HepG2 (cell line): ENCODE measurements around the gene LGALS7B. TPM values are rescaled to one million over a fixed set of nuclear protein-coding genes. Genes with fewer than 3 reads are reported as not detected.
A peak's percentile ranks its signal among the peaks of the same experiment; 100 is the strongest.

Experiments used
- ESRRA ChIP-seq: sonication (generic); formaldehyde crosslinking; IDR thresholded peaks from 2 replicates; pipeline ENCODE4 v1.5.1; 2020; ENCODE audit warnings: mild to moderate bottlenecking, low read depth, missing genetic modification reagents
- IKZF1 ChIP-seq: fragments of 450-650 bp; IDR thresholded peaks from 2 replicates; pipeline ENCODE4 v1.7.1; 2016
- MAX ChIP-seq: IDR thresholded peaks from 2 replicates; pipeline ENCODE4 v1.6.1; 2012; ENCODE audit warnings: inconsistent platforms
- RAD51 ChIP-seq: fragments of 450-650 bp; IDR thresholded peaks from 2 replicates; pipeline ENCODE4 v1.6.1; 2016; ENCODE audit warnings: borderline replicate concordance
- REPIN1 ChIP-seq: sonication (generic); formaldehyde crosslinking; IDR thresholded peaks from 2 replicates; pipeline ENCODE4 v1.8.0; 2022; ENCODE audit warnings: missing genetic modification reagents, low read depth, mild to moderate bottlenecking, borderline replicate concordance
- RXRB ChIP-seq: IDR thresholded peaks from 2 replicates; pipeline ENCODE4 v1.6.1; 2016; ENCODE audit warnings: borderline replicate concordance, missing genetic modification reagents, missing compliant biosample characterization
- SNAPC2 ChIP-seq: sonication (generic); formaldehyde crosslinking; IDR thresholded peaks from 2 replicates; pipeline ENCODE4 v1.8.1; 2022; ENCODE audit warnings: mild to moderate bottlenecking, missing genetic modification reagents
- SSRP1 ChIP-seq: IDR thresholded peaks from 2 replicates; pipeline ENCODE4 v1.6.1; 2016; ENCODE audit warnings: control low read depth
- ZNF256 ChIP-seq: sonication (generic); formaldehyde crosslinking; conservative IDR thresholded peaks from 2 replicates; pipeline ENCODE4 v1.4.0; 2020; ENCODE audit warnings: missing genetic modification reagents
- ZNF326 ChIP-seq: sonication (generic); formaldehyde crosslinking; IDR thresholded peaks from 2 replicates; pipeline ENCODE4 v1.4.0; 2020; ENCODE audit warnings: missing genetic modification reagents, borderline replicate concordance
- ZNF407 ChIP-seq: sonication (generic); formaldehyde crosslinking; IDR thresholded peaks from one replicate; pipeline ENCODE4 v1.5.1; 2020; ENCODE audit warnings: mild to moderate bottlenecking, missing genetic modification reagents; ENCODE audit errors: not compliant biosample characterization
- ZNF432 ChIP-seq: sonication (generic); formaldehyde crosslinking; IDR thresholded peaks from 2 replicates; pipeline ENCODE4 v1.5.0; 2020; ENCODE audit warnings: missing genetic modification reagents, mild to moderate bottlenecking, borderline replicate concordance
- ZNF574 ChIP-seq: sonication (generic); formaldehyde crosslinking; IDR thresholded peaks from 2 replicates; pipeline ENCODE4 v1.4.0; 2020; ENCODE audit warnings: missing genetic modification reagents
- ZXDC ChIP-seq: sonication (generic); formaldehyde crosslinking; IDR thresholded peaks from 2 replicates; pipeline ENCODE4 v1.5.0; 2020; ENCODE audit warnings: mild to moderate bottlenecking, missing genetic modification reagents
- polyA plus RNA-seq, 8 experiments: library from polyadenylated mRNA; depleted of rRNA in 3 of 8; stranded (reverse) in 7 of 8; unstranded in 1 of 8; fragments of >200 nt; fragmentation: Illumina TruSeq in 4 of 8; extraction: Trizol in 4 of 8; gene quantifications; 2 replicates each; pipeline versions ENCODE4 v1.2.1 to v1.2.3, GENCODE V29; 2011 to 2016; ENCODE audit warnings: low read depth in 4 of 8, missing spikeins in 1 of 8, mixed read lengths in 1 of 8; ENCODE audit not compliant: insufficient read depth in 1 of 8
- total RNA-seq, 5 experiments: library from RNA; depleted of rRNA; stranded (reverse); fragments of >200 nt; fragmentation: Illumina TruSeq; extraction: Trizol; gene quantifications; 2 replicates each; pipeline ENCODE4 v1.2.3, GENCODE V29; 2016; ENCODE audit warnings: low read depth in 1 of 5

LGALS7B gene
- total and polyA plus RNA-seq, 2 of the 13 experiments (the other 11 are each of a cell fraction or from before 2014, with no cell fraction given), result 1.7 to 2.1 TPM

- TF ChIP-seq ZNF407 (CRISPR knock-in tag), result no peak
- TF ChIP-seq MAX, result peak; percentile 39; the same call in 1 of the 2 replicates
- no peak for TF ChIP-seq RAD51
- TF ChIP-seq SNAPC2 (CRISPR knock-in tag), result no peak
- peak; percentile 72 for TF ChIP-seq RXRB (CRISPR knock-in tag)
- TF ChIP-seq ZNF574 (CRISPR knock-in tag), result no peak
- TF ChIP-seq ZNF326 (CRISPR knock-in tag), result no peak
- peak; percentile 81; the same call in 1 of the 2 replicates for TF ChIP-seq ESRRA (CRISPR knock-in tag)
- no peak for TF ChIP-seq ZNF256 (CRISPR knock-in tag)
- no peak for TF ChIP-seq ZXDC (CRISPR knock-in tag)
- 0 out of 2 replicates have a peak, but pooled peaks have one; percentile 12 for TF ChIP-seq REPIN1
- TF ChIP-seq IKZF1, result no peak
- TF ChIP-seq ZNF432, result no peak
- TF ChIP-seq SSRP1, result no peak
Measured at GRCh38 chr19:38819231-38819920, 30.4 kb downstream of the LGALS7B start (continued).
